Effector memory CD4-positive, alpha-beta T cell (primary cell): ENCODE results near the gene PIAS1.

Experiments
- DNase-seq, 3 donors: peaks; one replicate each; pipeline ENCODE4 v3.0.0-alpha.2; 2020
- H3K27ac ChIP-seq: 2 replicates; pipeline ENCODE4 v1.7.0; 2013; ENCODE audit warnings: mild to moderate bottlenecking, low read length, moderate library complexity; ENCODE audit not compliant: insufficient read depth, poor library complexity, severe bottlenecking
- H3K27me3 ChIP-seq: replicated peaks from 2 replicates; pipeline ENCODE4 v1.7.0; 2013; ENCODE audit warnings: mild to moderate bottlenecking, low read length; ENCODE audit not compliant: insufficient read depth, control insufficient read depth, poor library complexity, severe bottlenecking
- H3K36me3 ChIP-seq: 2 replicates; pipeline ENCODE4 v1.7.0; 2013; ENCODE audit warnings: mild to moderate bottlenecking, low read length, moderate library complexity; ENCODE audit not compliant: control insufficient read depth, insufficient read depth
- H3K4me1 ChIP-seq: 2 replicates; pipeline ENCODE4 v1.7.0; 2013; ENCODE audit warnings: low read length, mild to moderate bottlenecking; ENCODE audit not compliant: control insufficient read depth, insufficient read depth, poor library complexity, severe bottlenecking
- H3K4me3 ChIP-seq: 2 replicates; pipeline ENCODE4 v1.7.0; 2013; ENCODE audit warnings: low read length, low read depth, mild to moderate bottlenecking; ENCODE audit not compliant: insufficient read depth, poor library complexity, severe bottlenecking
- H3K9me3 ChIP-seq: 2 replicates; pipeline ENCODE4 v1.7.0; 2013; ENCODE audit warnings: mild to moderate bottlenecking, low read length, moderate library complexity; ENCODE audit not compliant: control insufficient read depth

The PIAS1 gene

DNA sequence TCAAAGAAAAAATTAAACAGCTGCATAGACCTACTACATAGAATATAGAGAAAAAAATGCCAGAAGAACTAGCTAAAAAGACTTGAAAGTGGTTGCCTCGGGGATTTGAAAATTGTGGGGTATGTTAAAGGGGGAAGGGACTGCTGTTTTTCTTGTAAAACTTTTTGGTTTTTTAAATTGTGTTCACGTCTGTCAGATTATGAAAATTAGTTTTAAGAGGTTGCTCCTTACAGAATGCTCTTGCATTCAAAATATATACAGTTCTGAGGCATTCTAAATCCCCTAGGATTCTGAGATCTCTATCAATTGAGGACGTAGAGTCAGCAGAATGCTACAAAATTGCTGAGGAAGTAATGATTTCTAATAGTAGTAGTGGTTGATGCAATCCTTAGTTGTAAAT, 28.6 kb downstream of the PIAS1 start:
- Histone ChIP-seq H3K9me3 (no peaks in the 10 kb centered on the region), H3K36me3 (peaks cover 7% of the 10 kb centered on the region), H3K27me3 (no peaks in the 10 kb centered on the region), H3K27ac (no peak overlapping the region), H3K4me3 (no peak overlapping the region), H3K4me1 (peaks cover 7% of the 10 kb centered on the region)
- no peak for DNase-seq

DNA sequence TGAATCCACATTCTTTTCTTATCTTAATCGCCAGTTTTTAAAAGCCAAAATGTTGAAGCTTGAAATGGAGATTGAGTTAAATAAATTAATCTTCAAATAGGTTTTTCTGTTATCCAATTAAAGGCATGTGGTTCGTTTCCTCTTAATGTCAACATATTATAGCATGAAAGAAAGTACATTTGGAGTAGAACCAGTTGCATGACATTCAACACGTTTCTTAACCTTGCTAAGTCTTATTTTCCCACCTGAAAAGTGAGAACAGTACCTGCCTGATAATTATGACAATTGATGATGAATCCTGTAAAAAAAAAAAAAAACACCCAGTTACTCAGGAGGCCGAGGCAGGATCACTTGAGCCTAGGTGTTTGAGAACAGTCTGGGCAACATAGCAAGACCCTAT, 29.3 kb downstream of the PIAS1 start:
- Histone ChIP-seq H3K9me3 (no peaks in the 10 kb centered on the region), H3K4me1 (peaks cover under 1% of the 10 kb centered on the region), H3K36me3 (peaks cover 7% of the 10 kb centered on the region), H3K27me3 (no peaks in the 10 kb centered on the region), H3K27ac (no peak overlapping the region), H3K4me3 (no peak overlapping the region)
- no peak for DNase-seq

DNA sequence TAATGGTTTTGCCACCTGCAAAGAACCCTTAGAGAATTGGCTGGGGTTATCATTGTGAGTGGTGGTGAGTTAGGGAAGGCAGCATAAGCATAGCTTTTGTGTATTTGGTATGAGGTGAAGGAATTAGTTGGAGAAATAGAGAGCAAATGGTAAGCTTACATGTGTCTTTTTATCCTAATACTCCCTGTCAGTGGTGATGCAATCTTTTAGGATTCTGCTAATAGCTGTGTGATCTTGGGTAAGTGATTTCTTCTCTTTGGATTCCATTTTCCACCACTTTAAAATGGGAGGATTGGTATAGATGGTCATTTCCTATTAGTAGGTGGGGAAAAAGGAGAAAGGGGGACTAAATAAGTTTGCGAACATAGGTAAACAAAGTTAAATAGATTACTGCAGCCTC, 30.9 kb downstream of the PIAS1 start:
- Histone ChIP-seq H3K27me3 (no peaks in the 10 kb centered on the region), H3K9me3 (no peaks in the 10 kb centered on the region), H3K4me3 (no peak overlapping the region), H3K4me1 (no peaks in the 10 kb centered on the region), H3K27ac (no peak overlapping the region), H3K36me3 (peaks cover 7% of the 10 kb centered on the region)
- no peak for DNase-seq

DNA sequence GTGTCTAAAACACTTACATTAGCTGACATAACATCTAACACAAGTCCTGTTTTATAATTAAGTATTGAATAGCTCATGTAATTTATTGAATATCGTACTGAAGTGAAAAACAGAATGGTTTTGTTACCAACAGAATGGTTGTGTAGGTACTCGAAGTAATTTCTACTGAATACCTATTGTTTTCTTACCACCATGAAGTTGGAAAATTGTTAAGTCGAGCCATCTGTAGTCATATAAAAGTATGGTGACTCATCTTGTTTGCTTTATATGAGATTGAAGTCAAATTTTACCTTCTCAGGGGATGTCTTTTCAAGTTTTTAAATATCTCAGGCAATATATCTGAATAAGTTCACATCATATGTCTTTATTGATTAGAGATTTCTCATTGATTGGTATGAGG, 37.6 kb downstream of the PIAS1 start:
- no peak for DNase-seq
- Histone ChIP-seq H3K4me1 (no peaks in the 10 kb centered on the region), H3K27ac (no peak overlapping the region), H3K36me3 (peaks cover 5% of the 10 kb centered on the region), H3K4me3 (no peak overlapping the region), H3K9me3 (no peaks in the 10 kb centered on the region), H3K27me3 (no peaks in the 10 kb centered on the region)

DNA sequence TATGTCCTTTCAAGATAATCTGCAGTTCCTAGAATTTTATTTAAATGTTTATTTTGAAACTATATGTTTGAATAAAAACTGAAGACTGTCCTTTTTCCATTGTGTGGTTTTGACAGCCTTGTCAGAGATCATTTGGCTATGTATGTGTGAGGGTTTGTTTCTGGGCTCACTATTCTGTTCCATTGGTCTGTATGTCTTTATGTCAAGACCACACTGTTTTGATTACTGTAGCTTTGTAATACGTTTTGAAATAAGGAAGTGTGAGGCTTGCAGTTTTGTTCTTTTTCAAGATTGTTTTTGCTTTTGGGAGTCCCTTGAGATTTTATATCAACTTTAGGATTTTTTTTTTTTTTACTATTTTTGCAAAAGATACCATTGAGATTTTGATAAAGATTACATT, 42.0 kb downstream of the PIAS1 start:
- no peak overlapping the region for H3K27ac ChIP-seq
- no peak for DNase-seq
- H3K36me3 ChIP-seq: peaks cover 8% of the 10 kb centered on the region
- H3K4me1 ChIP-seq: peaks cover 5% of the 10 kb centered on the region
- H3K4me3 ChIP-seq: no peak overlapping the region
- H3K27me3 ChIP-seq: no peaks in the 10 kb centered on the region
- no peaks in the 10 kb centered on the region for H3K9me3 ChIP-seq

DNA sequence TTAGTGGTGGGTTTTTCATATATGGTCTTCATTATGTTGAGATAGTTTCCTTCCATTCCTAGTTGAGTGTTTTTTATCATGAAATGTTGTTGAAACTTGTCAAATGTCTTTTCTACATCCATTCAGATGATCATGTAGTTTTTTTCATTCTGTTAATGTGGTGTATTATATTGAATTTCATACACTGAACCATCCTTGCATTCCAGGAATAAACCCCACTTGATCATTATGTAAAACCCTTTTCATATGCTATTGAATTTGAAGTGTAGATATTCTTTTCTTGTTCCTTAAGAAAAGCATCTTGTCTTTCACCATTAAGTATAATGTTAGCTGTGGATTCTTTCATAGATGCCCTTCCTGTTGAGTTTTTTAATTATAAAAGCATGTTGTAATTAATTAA, 42.9 kb downstream of the PIAS1 start:
- Histone ChIP-seq H3K4me3 (no peak overlapping the region), H3K36me3 (peaks cover 8% of the 10 kb centered on the region), H3K27ac (no peak overlapping the region), H3K27me3 (no peaks in the 10 kb centered on the region), H3K4me1 (peaks cover 5% of the 10 kb centered on the region), H3K9me3 (no peaks in the 10 kb centered on the region)
- no peak for DNase-seq

DNA sequence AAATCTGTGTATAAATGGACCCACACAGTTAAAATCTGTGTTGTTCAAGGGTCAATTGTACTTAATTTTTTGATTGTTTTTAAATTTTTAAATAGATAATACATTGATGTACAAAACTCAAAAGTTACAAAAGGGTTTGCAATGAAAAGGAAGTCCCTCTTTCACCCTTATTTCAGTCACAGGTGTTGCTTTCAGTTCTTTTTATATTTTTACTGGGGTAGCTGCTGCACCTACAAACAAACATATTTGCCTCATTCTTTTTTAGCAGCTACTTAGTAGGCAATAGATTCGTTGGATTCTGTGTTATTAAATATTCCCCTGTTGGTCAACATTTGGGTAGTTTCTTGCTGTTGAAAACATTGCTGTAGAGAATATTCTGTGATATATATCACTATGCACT, 44.4 kb downstream of the PIAS1 start:
- Histone ChIP-seq H3K9me3 (no peaks in the 10 kb centered on the region), H3K27me3 (no peaks in the 10 kb centered on the region), H3K36me3 (peaks cover 10% of the 10 kb centered on the region), H3K4me1 (peaks cover 5% of the 10 kb centered on the region), H3K4me3 (no peak overlapping the region), H3K27ac (no peak overlapping the region)
- no peak for DNase-seq

DNA sequence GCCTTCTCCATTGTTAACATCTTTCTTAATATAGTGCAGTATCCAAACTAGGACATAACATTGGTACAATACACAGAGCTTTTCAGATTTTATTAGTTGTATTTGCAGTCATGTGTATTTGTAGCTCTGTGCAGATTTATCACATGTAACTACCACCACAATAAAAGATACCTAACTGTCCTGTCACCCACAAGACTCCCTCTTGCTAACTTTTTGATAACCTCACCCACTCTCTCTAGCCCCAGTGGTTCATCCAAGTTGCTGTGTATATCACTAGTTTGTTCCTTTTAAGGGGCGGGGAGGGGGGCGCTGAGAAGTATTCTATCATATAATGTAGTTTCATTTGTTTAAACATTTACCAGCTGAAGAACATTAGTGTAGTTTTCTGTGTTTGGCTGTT, 46.1 kb downstream of the PIAS1 start:
- Histone ChIP-seq H3K36me3 (peaks cover 10% of the 10 kb centered on the region), H3K4me3 (no peak overlapping the region), H3K27me3 (no peaks in the 10 kb centered on the region), H3K27ac (no peak overlapping the region), H3K9me3 (no peaks in the 10 kb centered on the region), H3K4me1 (peaks cover 5% of the 10 kb centered on the region)
- no peak for DNase-seq

DNA sequence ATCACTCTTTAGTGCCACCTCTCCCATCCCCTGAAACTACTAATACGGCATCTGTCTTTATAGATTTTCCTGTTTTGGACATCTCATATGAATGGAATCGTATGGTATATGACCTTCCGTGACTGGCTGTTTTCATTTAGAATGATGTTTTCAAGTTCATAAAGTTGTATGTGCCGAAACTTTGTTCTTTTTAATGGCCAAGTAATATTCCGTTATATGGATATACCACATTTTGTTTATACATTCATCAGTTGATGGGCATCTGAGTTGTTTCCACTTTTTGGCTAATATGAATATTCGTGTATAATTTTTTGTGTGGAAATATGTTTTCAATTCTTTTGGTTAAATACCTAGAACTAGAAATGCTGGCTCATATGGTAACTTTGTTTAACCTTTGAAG, 49.5 kb downstream of the PIAS1 start:
- Histone ChIP-seq H3K27me3 (no peaks in the 10 kb centered on the region), H3K36me3 (peaks cover 8% of the 10 kb centered on the region), H3K4me3 (no peak overlapping the region), H3K9me3 (no peaks in the 10 kb centered on the region), H3K27ac (no peak overlapping the region), H3K4me1 (peaks cover 5% of the 10 kb centered on the region)
- no peak for DNase-seq

DNA sequence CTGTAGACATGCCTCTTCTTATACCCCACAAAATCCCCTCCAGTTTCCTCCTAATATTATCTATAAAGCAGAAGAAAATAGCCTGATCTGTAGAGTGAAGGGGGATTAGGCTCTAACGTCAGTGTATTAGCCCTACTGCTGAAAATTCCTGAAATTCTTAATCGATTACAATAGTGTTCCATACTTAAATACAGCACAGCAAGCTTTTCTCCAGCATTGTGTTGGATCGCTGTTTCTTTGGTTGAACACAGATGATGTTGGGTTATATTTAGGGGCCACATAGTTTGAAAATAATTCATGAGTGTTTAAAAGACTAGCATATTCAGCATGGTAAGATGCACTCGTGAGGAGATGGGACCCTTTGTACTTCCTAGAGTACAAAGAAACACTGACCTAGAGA, 52.5 kb downstream of the PIAS1 start:
- Histone ChIP-seq H3K27me3 (no peaks in the 10 kb centered on the region), H3K9me3 (no peaks in the 10 kb centered on the region), H3K36me3 (peaks cover 14% of the 10 kb centered on the region), H3K4me3 (no peak overlapping the region), H3K4me1 (peaks cover 10% of the 10 kb centered on the region), H3K27ac (no peak overlapping the region)
- no peak for DNase-seq

DNA sequence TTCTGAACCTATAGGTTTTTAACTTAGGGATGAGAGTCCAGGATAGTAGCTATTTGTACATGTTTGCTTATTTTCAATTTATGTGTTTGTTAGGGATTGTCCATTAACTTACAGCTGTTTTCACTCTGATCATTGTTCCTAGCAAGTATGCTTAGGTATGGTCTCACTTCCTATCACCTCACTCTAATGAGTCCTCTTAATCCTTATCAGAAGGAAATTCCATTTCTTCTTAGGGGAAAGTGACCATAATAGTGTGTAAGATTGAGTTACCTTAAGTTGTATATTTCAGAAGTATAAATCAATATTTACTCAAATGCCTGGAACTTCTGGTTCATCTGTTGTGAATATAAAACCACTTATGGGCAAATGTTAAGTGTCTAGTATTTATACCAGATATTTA, 53.0 kb downstream of the PIAS1 start:
- H3K4me1 ChIP-seq: peaks cover 10% of the 10 kb centered on the region
- DNase-seq: no peak
- no peaks in the 10 kb centered on the region for H3K9me3 ChIP-seq
- H3K27ac ChIP-seq: no peak overlapping the region
- H3K27me3 ChIP-seq: no peaks in the 10 kb centered on the region
- H3K36me3 ChIP-seq: peaks cover 14% of the 10 kb centered on the region
- H3K4me3 ChIP-seq: no peak overlapping the region
